ENCODE data around the gene HSBP1.

HSBP1 gene

GRCh38 chr16:83838151-83838550, 30.4 kb downstream of the HSBP1 start:
- WGBS (ENCODE audit: insufficient coverage, insufficient read length): no CpG with 5 or more reads among the region's 4 CpGs
- Histone ChIP-seq H3K27me3 (ENCODE audit: control insufficient read depth, insufficient read depth, low read length) (no peaks in the 10 kb centered on the region), H3K9me3 (ENCODE audit: control insufficient read depth, insufficient read depth, low read length) (no peaks in the 10 kb centered on the region), H3K27ac (ENCODE audit: low read length) (no peak overlapping the region), H3K4me3 (ENCODE audit: low read length) (no peak overlapping the region), H3K4me1 (ENCODE audit: control insufficient read depth, insufficient read depth, low read length) (peaks cover 3% of the 10 kb centered on the region), H3K36me3 (ENCODE audit: control insufficient read depth, insufficient read depth, low read length) (no peaks in the 10 kb centered on the region)
- no peak for DNase-seq (ENCODE audit: low read depth, low spot score)

DNA sequence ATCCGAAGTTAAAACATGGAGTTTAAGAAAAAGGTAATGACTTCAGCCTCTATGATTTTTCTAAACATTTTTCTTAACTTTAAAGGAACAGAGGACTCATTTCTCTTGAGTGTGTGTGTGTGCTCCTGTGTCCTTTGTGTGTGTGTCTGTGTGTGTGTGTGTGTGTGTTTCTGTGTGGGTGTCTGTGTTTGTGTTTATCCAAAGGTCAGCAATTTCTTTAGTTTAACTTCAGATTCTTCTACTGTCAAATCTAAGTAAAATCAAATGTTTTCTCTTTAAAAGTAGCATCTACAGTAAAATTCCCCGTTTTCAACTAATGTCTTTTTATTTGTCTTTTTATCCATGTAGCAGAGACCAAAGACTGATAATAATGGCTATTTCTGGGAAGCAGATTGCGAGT, 31.8 kb downstream of the HSBP1 start:
- no peak for DNase-seq (ENCODE audit: low read depth, low spot score)
- H3K4me3 ChIP-seq (ENCODE audit: low read length): no peak overlapping the region
- no peaks in the 10 kb centered on the region for H3K27me3 ChIP-seq (ENCODE audit: control insufficient read depth, insufficient read depth, low read length)
- WGBS (ENCODE audit: insufficient coverage, insufficient read length): no CpG with 5 or more reads among the region's 3 CpGs
- H3K4me1 ChIP-seq (ENCODE audit: control insufficient read depth, insufficient read depth, low read length): peaks cover 7% of the 10 kb centered on the region
- H3K36me3 ChIP-seq (ENCODE audit: control insufficient read depth, insufficient read depth, low read length): no peaks in the 10 kb centered on the region
- no peaks in the 10 kb centered on the region for H3K9me3 ChIP-seq (ENCODE audit: control insufficient read depth, insufficient read depth, low read length)
- H3K27ac ChIP-seq (ENCODE audit: low read length): no peak overlapping the region

GRCh38 chr16:83840060-83840617, 32.4 kb downstream of the HSBP1 start:
- no peak for DNase-seq (ENCODE audit: low read depth, low spot score)
- no peak overlapping the region for H3K27ac ChIP-seq (ENCODE audit: low read length)
- WGBS (ENCODE audit: insufficient coverage, insufficient read length): no CpG with 5 or more reads among the region's 4 CpGs

DNA sequence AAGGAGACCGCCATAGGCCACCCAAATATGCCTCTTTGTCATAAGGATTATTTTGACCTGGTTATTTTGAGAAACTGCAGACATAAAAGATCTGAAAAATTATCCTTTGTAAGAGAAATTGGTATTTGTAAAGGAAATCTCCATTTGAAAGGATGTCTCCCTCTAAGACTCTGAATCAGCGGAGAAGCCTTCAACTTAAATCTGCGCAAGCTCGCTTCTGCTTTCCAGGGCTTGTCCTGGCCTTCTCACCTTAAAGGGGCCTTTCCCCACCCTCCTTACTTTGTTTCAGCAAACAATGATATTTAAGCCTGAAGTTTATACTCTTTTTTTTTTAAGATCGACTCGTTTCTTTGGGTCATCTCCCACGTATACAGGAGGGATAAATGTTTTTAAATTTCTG, 34.5 kb downstream of the HSBP1 start:
- H3K36me3 ChIP-seq (ENCODE audit: control insufficient read depth, insufficient read depth, low read length): no peaks in the 10 kb centered on the region
- no peak overlapping the region for H3K27ac ChIP-seq (ENCODE audit: low read length)
- H3K4me3 ChIP-seq (ENCODE audit: low read length): no peak overlapping the region
- WGBS (ENCODE audit: insufficient coverage, insufficient read length): no CpG with 5 or more reads among the region's 7 CpGs
- peaks cover 5% of the 10 kb centered on the region; the same call in 1 of the 2 replicates for H3K4me1 ChIP-seq (ENCODE audit: control insufficient read depth, insufficient read depth, low read length)
- no peaks in the 10 kb centered on the region for H3K9me3 ChIP-seq (ENCODE audit: control insufficient read depth, insufficient read depth, low read length)
- DNase-seq (ENCODE audit: low read depth, low spot score): no peak
- H3K27me3 ChIP-seq (ENCODE audit: control insufficient read depth, insufficient read depth, low read length): no peaks in the 10 kb centered on the region

More at GRCh38 chr16:83840060-83840617, 32.4 kb downstream of the HSBP1 start:
- Histone ChIP-seq H3K36me3 (ENCODE audit: control insufficient read depth, insufficient read depth, low read length) (no peaks in the 10 kb centered on the region), H3K4me1 (ENCODE audit: control insufficient read depth, insufficient read depth, low read length) (peaks cover 7% of the 10 kb centered on the region), H3K27me3 (ENCODE audit: control insufficient read depth, insufficient read depth, low read length) (no peaks in the 10 kb centered on the region), H3K9me3 (ENCODE audit: control insufficient read depth, insufficient read depth, low read length) (no peaks in the 10 kb centered on the region), H3K4me3 (ENCODE audit: low read length) (no peak overlapping the region)

DNA sequence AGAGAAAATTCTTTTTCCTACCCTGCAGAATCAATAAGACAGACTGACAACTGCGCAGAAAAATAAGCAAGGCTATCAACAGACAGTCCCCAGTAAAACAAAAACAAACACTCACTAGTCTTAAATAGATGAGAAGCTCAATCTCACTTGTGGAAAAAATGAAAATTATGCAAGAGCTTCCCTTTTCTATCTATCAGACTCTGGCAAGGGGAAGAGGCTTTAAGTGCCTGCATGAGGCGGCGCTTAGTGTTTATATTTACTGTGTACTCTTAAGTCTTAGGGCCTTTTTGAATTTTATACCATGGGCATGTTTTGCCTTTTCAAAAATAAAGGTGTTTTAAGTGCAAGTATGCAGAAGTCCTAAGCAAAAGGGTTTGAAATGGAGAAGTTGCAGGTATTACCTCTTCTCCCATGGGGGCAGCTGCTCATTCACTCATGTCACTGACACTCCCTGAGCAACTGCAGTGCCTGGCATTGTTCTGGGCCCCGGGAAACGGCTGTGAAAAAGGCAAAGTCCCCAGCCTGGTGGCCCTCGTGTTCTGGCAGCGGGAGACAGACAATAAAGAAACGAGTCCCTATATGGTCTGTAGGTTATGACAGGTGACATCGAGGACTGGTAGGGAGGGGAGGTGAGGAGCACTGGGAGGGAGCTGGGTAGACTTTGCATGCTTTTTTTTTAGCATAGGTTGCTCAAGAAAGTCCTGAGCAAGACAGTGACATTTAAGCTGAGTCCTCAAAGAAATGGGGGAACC, 35.2 kb downstream of the HSBP1 start:
- Histone ChIP-seq H3K4me3 (ENCODE audit: low read length) (no peak overlapping the region), H3K4me1 (ENCODE audit: control insufficient read depth, insufficient read depth, low read length) (peaks cover 5% of the 10 kb centered on the region; the same call in 1 of the 2 replicates), H3K27me3 (ENCODE audit: control insufficient read depth, insufficient read depth, low read length) (no peaks in the 10 kb centered on the region), H3K27ac (ENCODE audit: low read length) (no peak overlapping the region), H3K36me3 (ENCODE audit: control insufficient read depth, insufficient read depth, low read length) (no peaks in the 10 kb centered on the region), H3K9me3 (ENCODE audit: control insufficient read depth, insufficient read depth, low read length) (no peaks in the 10 kb centered on the region)
- no CpG with 5 or more reads among the region's 9 CpGs for WGBS (ENCODE audit: insufficient coverage, insufficient read length)
- DNase-seq (ENCODE audit: low read depth, low spot score): no peak

DNA sequence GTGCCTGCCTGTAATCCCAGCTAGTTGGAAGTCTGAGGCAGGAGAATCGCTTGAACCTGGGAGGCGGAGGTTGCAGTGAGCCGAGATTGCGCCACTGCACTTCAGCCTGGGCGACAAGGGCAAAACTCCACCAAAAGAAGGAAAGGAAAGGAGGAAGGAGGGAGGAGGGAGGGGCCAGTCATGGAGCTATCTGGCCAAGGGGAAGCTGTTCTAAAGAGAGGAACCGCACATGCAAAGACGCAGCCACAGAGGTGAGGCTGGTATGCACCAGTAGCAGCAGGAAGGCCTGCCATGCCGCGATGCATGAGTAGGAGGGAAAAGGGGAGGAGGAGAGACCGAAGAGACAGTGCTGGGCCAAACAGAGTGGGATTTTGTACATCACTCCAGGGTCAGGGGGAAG, 35.9 kb downstream of the HSBP1 start:
- Histone ChIP-seq H3K9me3 (ENCODE audit: control insufficient read depth, insufficient read depth, low read length) (no peaks in the 10 kb centered on the region), H3K27ac (ENCODE audit: low read length) (no peak overlapping the region), H3K27me3 (ENCODE audit: control insufficient read depth, insufficient read depth, low read length) (no peaks in the 10 kb centered on the region), H3K4me3 (ENCODE audit: low read length) (no peak overlapping the region), H3K4me1 (ENCODE audit: control insufficient read depth, insufficient read depth, low read length) (peaks cover 5% of the 10 kb centered on the region; the same call in 1 of the 2 replicates), H3K36me3 (ENCODE audit: control insufficient read depth, insufficient read depth, low read length) (no peaks in the 10 kb centered on the region)
- no CpG with 5 or more reads among the region's 10 CpGs for WGBS (ENCODE audit: insufficient coverage, insufficient read length)
- no peak for DNase-seq (ENCODE audit: low read depth, low spot score)

DNA sequence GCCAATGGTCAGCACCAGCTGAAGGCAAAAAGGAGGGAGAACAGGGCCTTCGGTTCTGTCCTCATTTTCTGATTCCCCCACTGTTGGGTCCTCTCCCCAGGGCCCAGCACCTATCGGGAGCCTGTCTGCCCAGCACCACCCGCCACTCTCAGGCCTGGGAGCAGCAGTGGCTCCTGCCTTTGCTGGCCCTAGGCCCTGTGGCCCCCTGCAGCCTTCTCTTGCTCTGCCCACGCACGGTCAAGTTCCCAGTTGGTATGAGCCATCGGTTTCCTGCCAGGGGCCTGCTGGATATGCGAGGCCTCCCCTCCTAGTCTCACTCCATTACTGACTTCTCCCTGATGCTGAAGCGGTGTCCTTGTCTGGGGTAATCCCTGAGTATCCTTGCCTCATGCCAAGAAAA, 37.5 kb downstream of the HSBP1 start:
- Histone ChIP-seq H3K27me3 (ENCODE audit: control insufficient read depth, insufficient read depth, low read length) (no peaks in the 10 kb centered on the region), H3K36me3 (ENCODE audit: control insufficient read depth, insufficient read depth, low read length) (no peaks in the 10 kb centered on the region), H3K27ac (ENCODE audit: low read length) (no peak overlapping the region), H3K9me3 (ENCODE audit: control insufficient read depth, insufficient read depth, low read length) (no peaks in the 10 kb centered on the region), H3K4me1 (ENCODE audit: control insufficient read depth, insufficient read depth, low read length) (peaks cover 5% of the 10 kb centered on the region; the same call in 1 of the 2 replicates), H3K4me3 (ENCODE audit: low read length) (no peak overlapping the region)
- DNase-seq (ENCODE audit: low read depth, low spot score): no peak
- no CpG with 5 or more reads among the region's 8 CpGs for WGBS (ENCODE audit: insufficient coverage, insufficient read length)

DNA sequence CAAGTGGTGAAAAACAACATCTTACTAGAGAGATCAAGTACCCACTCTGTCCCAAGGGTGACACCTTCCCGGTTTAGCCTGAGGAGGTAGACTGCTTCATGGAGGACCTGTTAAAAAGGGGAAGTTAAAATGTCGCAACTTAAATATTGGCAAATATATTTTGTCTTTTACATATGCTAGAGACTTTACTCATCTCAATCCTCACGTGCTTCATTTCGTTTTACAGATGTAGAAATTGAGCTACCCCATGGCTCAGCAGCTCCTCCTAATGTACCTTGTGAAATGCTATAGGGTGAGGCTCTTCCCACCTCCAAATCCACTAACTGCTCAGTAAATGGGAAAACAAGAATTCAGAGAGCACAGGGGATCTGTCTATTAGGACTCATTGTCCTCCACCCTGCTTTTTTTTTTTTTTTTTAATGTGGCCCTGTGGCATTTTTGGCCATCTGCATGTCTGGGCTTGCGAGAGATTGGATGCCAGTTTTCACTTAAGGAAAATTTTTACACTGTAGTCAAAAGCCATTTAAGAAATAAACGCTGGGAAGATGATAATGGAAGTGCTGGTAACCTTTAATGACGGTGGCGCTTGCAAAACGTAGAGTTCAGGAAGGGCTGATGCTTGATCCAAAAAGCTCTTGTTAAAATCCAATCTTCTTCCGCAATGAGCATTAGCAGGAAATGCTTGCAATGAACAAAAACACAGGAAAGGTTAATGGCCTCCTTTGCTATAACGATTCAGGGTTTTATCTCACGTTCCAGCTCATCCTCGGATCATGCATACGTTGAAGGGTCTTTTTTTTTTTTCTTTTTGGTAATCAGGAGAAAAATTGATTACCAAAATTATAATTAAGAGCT, 39.8 kb downstream of the HSBP1 start:
- no peak for DNase-seq (ENCODE audit: low read depth, low spot score)
- H3K9me3 ChIP-seq (ENCODE audit: control insufficient read depth, insufficient read depth, low read length): no peaks in the 10 kb centered on the region
- H3K4me3 ChIP-seq (ENCODE audit: low read length): no peak overlapping the region
- H3K4me1 ChIP-seq (ENCODE audit: control insufficient read depth, insufficient read depth, low read length): peaks cover 5% of the 10 kb centered on the region; the same call in 1 of the 2 replicates
- H3K27ac ChIP-seq (ENCODE audit: low read length): no peak overlapping the region
- H3K27me3 ChIP-seq (ENCODE audit: control insufficient read depth, insufficient read depth, low read length): no peaks in the 10 kb centered on the region
- no peaks in the 10 kb centered on the region for H3K36me3 ChIP-seq (ENCODE audit: control insufficient read depth, insufficient read depth, low read length)
- no CpG with 5 or more reads among the region's 14 CpGs for WGBS (ENCODE audit: insufficient coverage, insufficient read length)

DNA sequence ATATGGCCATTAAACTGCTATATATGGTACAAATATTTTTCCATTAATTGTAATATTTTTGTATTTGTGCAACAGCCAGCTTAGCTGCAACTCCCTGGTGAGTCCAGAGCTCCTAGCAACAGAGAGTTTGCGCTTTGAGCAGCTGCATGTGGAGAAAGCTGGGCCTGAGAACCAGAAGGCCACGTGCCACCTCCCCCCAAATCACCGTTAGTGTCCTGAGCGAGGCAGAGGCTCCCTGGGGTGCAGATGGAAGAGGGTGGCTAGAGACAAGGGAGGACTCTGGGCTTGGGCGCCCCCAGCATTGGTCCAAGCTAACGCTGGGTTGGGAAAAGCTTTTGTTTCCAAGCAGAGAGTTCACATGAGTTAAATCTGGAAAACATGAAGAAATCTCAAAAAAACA, 41.6 kb downstream of the HSBP1 start:
- no peak for DNase-seq (ENCODE audit: low read depth, low spot score)
- Histone ChIP-seq H3K36me3 (ENCODE audit: control insufficient read depth, insufficient read depth, low read length) (no peaks in the 10 kb centered on the region), H3K4me1 (ENCODE audit: control insufficient read depth, insufficient read depth, low read length) (peaks cover 2% of the 10 kb centered on the region; the same call in 1 of the 2 replicates), H3K27me3 (ENCODE audit: control insufficient read depth, insufficient read depth, low read length) (no peaks in the 10 kb centered on the region), H3K27ac (ENCODE audit: low read length) (no peak overlapping the region), H3K4me3 (ENCODE audit: low read length) (no peak overlapping the region), H3K9me3 (ENCODE audit: control insufficient read depth, insufficient read depth, low read length) (no peaks in the 10 kb centered on the region)
- WGBS (ENCODE audit: insufficient coverage, insufficient read length): no CpG with 5 or more reads among the region's 6 CpGs

- WGBS (ENCODE audit: insufficient coverage, insufficient read length): no CpG with 5 or more reads among the region's 5 CpGs
- no peaks in the 10 kb centered on the region for H3K27me3 ChIP-seq (ENCODE audit: control insufficient read depth, insufficient read depth, low read length)
- DNase-seq (ENCODE audit: low read depth, low spot score): no peak
- no peak overlapping the region for H3K27ac ChIP-seq (ENCODE audit: low read length)
- no peak overlapping the region for H3K4me3 ChIP-seq (ENCODE audit: low read length)
- H3K4me1 ChIP-seq (ENCODE audit: control insufficient read depth, insufficient read depth, low read length): peaks cover 2% of the 10 kb centered on the region; the same call in 1 of the 2 replicates
- no peaks in the 10 kb centered on the region for H3K9me3 ChIP-seq (ENCODE audit: control insufficient read depth, insufficient read depth, low read length)
- H3K36me3 ChIP-seq (ENCODE audit: control insufficient read depth, insufficient read depth, low read length): no peaks in the 10 kb centered on the region
Measured at GRCh38 chr16:83850947-83851346, 43.2 kb downstream of the HSBP1 start.

Measured in iPS DF 6.9 (cell line).